PFSK-1 (cell line): ENCODE data around the gene HAGH.

Experiments used
- FOXP2 ChIP-seq: optimal IDR thresholded peaks from 2 replicates; pipeline ENCODE3; 2011; ENCODE audit warnings: borderline replicate concordance, control low read depth, inconsistent platforms; ENCODE audit not compliant: insufficient read depth; ENCODE audit errors: extremely low read length, extremely low read depth
- POLR2AphosphoS5 ChIP-seq: IDR thresholded peaks from 2 replicates; pipeline ENCODE4 v1.6.1; 2012; ENCODE audit warnings: low read depth, mild to moderate bottlenecking, control low read depth, low read length, moderate library complexity
- REST ChIP-seq, 2 experiments: IDR thresholded peaks; 2 replicates each; pipeline versions ENCODE4 v1.6.1 to v1.8.0; 2011 to 2012; ENCODE audit warnings: low read depth in 2 of 2, low read length in 2 of 2, control low read depth in 1 of 2, inconsistent platforms in 1 of 2, mild to moderate bottlenecking in 1 of 2, moderate library complexity in 1 of 2; ENCODE audit not compliant: insufficient read depth in 1 of 2
- SIN3A ChIP-seq: IDR thresholded peaks from 2 replicates; pipeline ENCODE4 v1.6.1; 2012; ENCODE audit warnings: mild to moderate bottlenecking, low read length, moderate library complexity, borderline replicate concordance; ENCODE audit not compliant: insufficient read depth
- TAF1 ChIP-seq: IDR thresholded peaks from 2 replicates; pipeline ENCODE4 v1.6.1; 2012; ENCODE audit warnings: low read length, control low read depth, borderline replicate concordance; ENCODE audit not compliant: insufficient read depth

DNA sequence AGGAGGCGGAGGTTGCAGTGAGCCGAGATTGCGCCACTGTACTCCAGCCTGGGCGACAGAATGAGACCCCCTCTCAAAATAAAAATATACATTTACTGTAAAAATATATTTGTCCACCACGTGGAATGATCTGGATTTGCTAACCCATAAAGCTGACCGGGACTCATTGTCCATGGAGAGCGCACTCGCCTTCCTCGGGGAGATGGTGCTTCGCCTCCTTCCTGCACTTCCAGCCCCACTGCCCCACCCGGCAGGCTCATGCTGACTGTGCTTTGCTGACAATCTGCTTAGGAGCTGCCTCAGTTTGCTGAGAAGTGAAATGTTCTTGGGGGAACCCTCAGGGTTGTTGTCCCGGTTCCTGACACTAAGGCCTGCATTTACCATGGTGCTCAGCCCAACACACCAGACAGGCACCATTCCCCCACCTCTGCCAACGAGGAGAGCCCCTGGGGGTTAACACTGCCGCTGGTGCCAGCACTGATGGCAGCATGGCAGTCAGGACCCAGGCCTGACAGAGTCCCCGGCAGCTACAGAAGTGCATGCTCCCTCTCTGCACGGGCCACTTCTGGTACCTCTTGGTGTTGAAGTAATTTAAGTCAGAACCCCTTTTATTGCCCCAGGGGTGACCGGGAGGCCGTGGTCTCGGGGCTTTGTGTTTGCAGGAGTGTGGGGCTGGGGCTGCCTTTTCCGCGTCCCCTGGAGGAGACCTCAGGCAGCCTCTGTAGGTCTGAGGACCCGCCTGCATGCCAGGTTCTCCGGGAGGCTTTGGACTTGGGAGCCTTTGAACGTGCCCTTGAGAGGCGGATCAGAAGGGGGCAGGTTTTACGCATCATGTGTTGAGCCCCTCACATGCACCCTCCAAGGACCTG lies 41.4 kb downstream of the HAGH start:
- TF ChIP-seq TAF1 (no peak), SIN3A (no peak), REST (IDR thresholded peaks at IDR 0.05; ENCODE audit: insufficient read depth in 1 of 2, low read depth in 2 of 2, low read length in 2 of 2) (no peak), POLR2AphosphoS5 (no peak), FOXP2 (no peak)
